ENCODE results near the gene RFTN2.

RFTN2 gene

GRCh38 chr2:197571627-197572271 is 103.6 kb downstream of the RFTN2 start:
- no peak overlapping the region for H2BK5ac ChIP-seq (ENCODE audit: low read depth, low read length, poor library complexity)
- no CpG with 5 or more reads among the region's 10 CpGs for WGBS (ENCODE audit: extremely low coverage, insufficient coverage, insufficient read length)
- H3K18ac ChIP-seq (ENCODE audit: low read length), result no peak overlapping the region
- H2BK12ac ChIP-seq (ENCODE audit: low read length), result no peak overlapping the region
- H3K4me3 ChIP-seq (ENCODE audit: low read depth, low read length), result no peak overlapping the region
- H4K12ac ChIP-seq (ENCODE audit: low read depth, low read length), result no peak overlapping the region
- no peak overlapping the region for H2BK120ac ChIP-seq (ENCODE audit: insufficient read depth, low read length, poor library complexity)
- H3K4me2 ChIP-seq (ENCODE audit: low read length), result no peak overlapping the region
- peaks cover 7% of the 10 kb centered on the region for H3K9me3 ChIP-seq (ENCODE audit: insufficient read depth, low read depth, low read length)
- H3K27ac ChIP-seq (ENCODE audit: low read depth, low read length), result no peak overlapping the region
- H3K4me1 ChIP-seq (ENCODE audit: control insufficient read depth in 1 of 2, insufficient read depth in 2 of 2, low read length in 2 of 2), result no peaks in the 10 kb centered on the region
- H3K9ac ChIP-seq (ENCODE audit: low read length), result no peak overlapping the region
- no peaks in the 10 kb centered on the region for H3K27me3 ChIP-seq (ENCODE audit: insufficient read depth, low read length)
- peaks cover 7 to 11% of the 10 kb centered on the region in 2 experiments for H3K36me3 ChIP-seq (ENCODE audit: control insufficient read depth in 1 of 2, insufficient read depth in 2 of 2, low read length in 2 of 2)
- H3K23ac ChIP-seq (ENCODE audit: low read length), result no peak overlapping the region
- H3K14ac ChIP-seq (ENCODE audit: low read length), result no peak overlapping the region
- no peak overlapping the region for H2AFZ ChIP-seq (ENCODE audit: insufficient read depth, low read length, poor library complexity)
- no peaks in the 10 kb centered on the region for H3K79me1 ChIP-seq (ENCODE audit: low read length)
- no peaks in the 10 kb centered on the region for H3K79me2 ChIP-seq (ENCODE audit: control insufficient read depth, insufficient read depth, low read length, poor library complexity)
- H4K8ac ChIP-seq (ENCODE audit: low read depth, low read length), result no peak overlapping the region
- no peak overlapping the region for H3K4ac ChIP-seq (ENCODE audit: low read depth, low read length)
- H4K91ac ChIP-seq (ENCODE audit: low read depth, low read length), result no peak overlapping the region
- DNase-seq, result peak; percentile 35 to 53
- H2AK5ac ChIP-seq (ENCODE audit: low read length), result no peak overlapping the region

- no peak overlapping the region for H2BK5ac ChIP-seq (ENCODE audit: low read depth, low read length, poor library complexity)
- H4K12ac ChIP-seq (ENCODE audit: low read depth, low read length), result no peak overlapping the region
- H3K27me3 ChIP-seq (ENCODE audit: insufficient read depth, low read length), result no peaks in the 10 kb centered on the region
- H3K79me2 ChIP-seq (ENCODE audit: control insufficient read depth, insufficient read depth, low read length, poor library complexity), result no peaks in the 10 kb centered on the region
- H3K9ac ChIP-seq (ENCODE audit: low read length), result no peak overlapping the region
- no peaks in the 10 kb centered on the region for H3K79me1 ChIP-seq (ENCODE audit: low read length)
- no peak overlapping the region for H4K8ac ChIP-seq (ENCODE audit: low read depth, low read length)
- no peak for DNase-seq
- H3K14ac ChIP-seq (ENCODE audit: low read length), result no peak overlapping the region
- H3K23ac ChIP-seq (ENCODE audit: low read length), result no peak overlapping the region
- H3K27ac ChIP-seq (ENCODE audit: low read depth, low read length), result no peak overlapping the region
- no peak overlapping the region for H3K18ac ChIP-seq (ENCODE audit: low read length)
- no peaks in the 10 kb centered on the region for H3K9me3 ChIP-seq (ENCODE audit: insufficient read depth, low read depth, low read length)
- H3K4me3 ChIP-seq (ENCODE audit: low read depth, low read length), result no peak overlapping the region
- no peak overlapping the region for H3K4me2 ChIP-seq (ENCODE audit: low read length)
- H2AFZ ChIP-seq (ENCODE audit: insufficient read depth, low read length, poor library complexity), result no peak overlapping the region
- WGBS (ENCODE audit: extremely low coverage, insufficient coverage, insufficient read length), result no CpG with 5 or more reads among the region's 9 CpGs
- no peak overlapping the region for H3K4ac ChIP-seq (ENCODE audit: low read depth, low read length)
- H3K4me1 ChIP-seq (ENCODE audit: control insufficient read depth in 1 of 2, insufficient read depth in 2 of 2, low read length in 2 of 2), result no peaks in the 10 kb centered on the region
- peaks cover 10 to 11% of the 10 kb centered on the region in 2 experiments for H3K36me3 ChIP-seq (ENCODE audit: control insufficient read depth in 1 of 2, insufficient read depth in 2 of 2, low read length in 2 of 2)
- no peak overlapping the region for H2BK120ac ChIP-seq (ENCODE audit: insufficient read depth, low read length, poor library complexity)
- H2BK12ac ChIP-seq (ENCODE audit: low read length), result no peak overlapping the region
- H2AK5ac ChIP-seq (ENCODE audit: low read length), result no peak overlapping the region
- no peak overlapping the region for H4K91ac ChIP-seq (ENCODE audit: low read depth, low read length)
Measured at GRCh38 chr2:197560146-197560665, 115.2 kb downstream of the RFTN2 start.

- H3K18ac ChIP-seq (ENCODE audit: low read length), result no peak overlapping the region
- no peak overlapping the region for H4K8ac ChIP-seq (ENCODE audit: low read depth, low read length)
- no peaks in the 10 kb centered on the region for H3K27me3 ChIP-seq (ENCODE audit: insufficient read depth, low read length)
- no peaks in the 10 kb centered on the region for H3K9me3 ChIP-seq (ENCODE audit: insufficient read depth, low read depth, low read length)
- WGBS (ENCODE audit: extremely low coverage, insufficient coverage, insufficient read length), result no CpG with 5 or more reads among the region's 5 CpGs
- H3K36me3 ChIP-seq (ENCODE audit: control insufficient read depth in 1 of 2, insufficient read depth in 2 of 2, low read length in 2 of 2), result peaks cover 10 to 14% of the 10 kb centered on the region in 2 experiments
- no peak overlapping the region for H3K9ac ChIP-seq (ENCODE audit: low read length)
- no peak overlapping the region for H2BK5ac ChIP-seq (ENCODE audit: low read depth, low read length, poor library complexity)
- no peak overlapping the region for H4K91ac ChIP-seq (ENCODE audit: low read depth, low read length)
- no peak for DNase-seq
- no peak overlapping the region for H3K23ac ChIP-seq (ENCODE audit: low read length)
- no peak overlapping the region for H3K4ac ChIP-seq (ENCODE audit: low read depth, low read length)
- H3K79me1 ChIP-seq (ENCODE audit: low read length), result no peaks in the 10 kb centered on the region
- no peak overlapping the region for H2AFZ ChIP-seq (ENCODE audit: insufficient read depth, low read length, poor library complexity)
- no peak overlapping the region for H2BK12ac ChIP-seq (ENCODE audit: low read length)
- H3K4me2 ChIP-seq (ENCODE audit: low read length), result no peak overlapping the region
- H3K4me3 ChIP-seq (ENCODE audit: low read depth, low read length), result no peak overlapping the region
- no peak overlapping the region for H3K14ac ChIP-seq (ENCODE audit: low read length)
- no peak overlapping the region for H3K27ac ChIP-seq (ENCODE audit: low read depth, low read length)
- no peak overlapping the region for H2AK5ac ChIP-seq (ENCODE audit: low read length)
- H3K4me1 ChIP-seq (ENCODE audit: control insufficient read depth in 1 of 2, insufficient read depth in 2 of 2, low read length in 2 of 2), result no peaks in the 10 kb centered on the region
- H3K79me2 ChIP-seq (ENCODE audit: control insufficient read depth, insufficient read depth, low read length, poor library complexity), result no peaks in the 10 kb centered on the region
- H2BK120ac ChIP-seq (ENCODE audit: insufficient read depth, low read length, poor library complexity), result no peak overlapping the region
- no peak overlapping the region for H4K12ac ChIP-seq (ENCODE audit: low read depth, low read length)
Measured at GRCh38 chr2:197559681-197560080, 115.7 kb downstream of the RFTN2 start.

- H2BK5ac ChIP-seq (ENCODE audit: low read depth, low read length, poor library complexity), result no peak overlapping the region
- no peak overlapping the region for H4K8ac ChIP-seq (ENCODE audit: low read depth, low read length)
- H3K23ac ChIP-seq (ENCODE audit: low read length), result no peak overlapping the region
- no peak overlapping the region for H4K12ac ChIP-seq (ENCODE audit: low read depth, low read length)
- H3K36me3 ChIP-seq (ENCODE audit: control insufficient read depth in 1 of 2, insufficient read depth in 2 of 2, low read length in 2 of 2), result peaks cover 17 to 24% of the 10 kb centered on the region in 2 experiments
- no peak for DNase-seq
- no peaks in the 10 kb centered on the region for H3K27me3 ChIP-seq (ENCODE audit: insufficient read depth, low read length)
- no peaks in the 10 kb centered on the region for H3K4me1 ChIP-seq (ENCODE audit: control insufficient read depth in 1 of 2, insufficient read depth in 2 of 2, low read length in 2 of 2)
- H4K91ac ChIP-seq (ENCODE audit: low read depth, low read length), result no peak overlapping the region
- no peak overlapping the region for H3K14ac ChIP-seq (ENCODE audit: low read length)
- H3K79me1 ChIP-seq (ENCODE audit: low read length), result no peaks in the 10 kb centered on the region
- H3K4me3 ChIP-seq (ENCODE audit: low read depth, low read length), result no peak overlapping the region
- no peak overlapping the region for H2AK5ac ChIP-seq (ENCODE audit: low read length)
- no peak overlapping the region for H3K18ac ChIP-seq (ENCODE audit: low read length)
- no peaks in the 10 kb centered on the region for H3K79me2 ChIP-seq (ENCODE audit: control insufficient read depth, insufficient read depth, low read length, poor library complexity)
- H3K4me2 ChIP-seq (ENCODE audit: low read length), result no peak overlapping the region
- no CpG with 5 or more reads among the region's 3 CpGs for WGBS (ENCODE audit: extremely low coverage, insufficient coverage, insufficient read length)
- no peak overlapping the region for H3K9ac ChIP-seq (ENCODE audit: low read length)
- no peaks in the 10 kb centered on the region for H3K9me3 ChIP-seq (ENCODE audit: insufficient read depth, low read depth, low read length)
- no peak overlapping the region for H2BK120ac ChIP-seq (ENCODE audit: insufficient read depth, low read length, poor library complexity)
- no peak overlapping the region for H2BK12ac ChIP-seq (ENCODE audit: low read length)
- no peak overlapping the region for H2AFZ ChIP-seq (ENCODE audit: insufficient read depth, low read length, poor library complexity)
- no peak overlapping the region for H3K4ac ChIP-seq (ENCODE audit: low read depth, low read length)
- H3K27ac ChIP-seq (ENCODE audit: low read depth, low read length), result no peak overlapping the region
Measured at GRCh38 chr2:197558393-197558792, 117.0 kb downstream of the RFTN2 start.
